GM19468 (cell line): ENCODE measurements around the gene TAS1R3.
A peak's percentile ranks its signal among the peaks of the same experiment; 100 is the strongest.
"Not testable (repeated sequence)": the region's sequence is repeated elsewhere in the genome, so short reads cannot be mapped to it uniquely, and the experiment has no call there.

Source experiments
- ATAC-seq: cut with Tn5 transposase; IDR thresholded peaks from one replicate; pipeline ENCODE4 v1.9.1; 2021; ENCODE audit warnings: mild to moderate bottlenecking, moderate library complexity, moderate number of reproducible peaks; ENCODE audit not compliant: unreplicated experiment; ENCODE audit errors: extremely low read depth

TAS1R3 gene

DNA sequence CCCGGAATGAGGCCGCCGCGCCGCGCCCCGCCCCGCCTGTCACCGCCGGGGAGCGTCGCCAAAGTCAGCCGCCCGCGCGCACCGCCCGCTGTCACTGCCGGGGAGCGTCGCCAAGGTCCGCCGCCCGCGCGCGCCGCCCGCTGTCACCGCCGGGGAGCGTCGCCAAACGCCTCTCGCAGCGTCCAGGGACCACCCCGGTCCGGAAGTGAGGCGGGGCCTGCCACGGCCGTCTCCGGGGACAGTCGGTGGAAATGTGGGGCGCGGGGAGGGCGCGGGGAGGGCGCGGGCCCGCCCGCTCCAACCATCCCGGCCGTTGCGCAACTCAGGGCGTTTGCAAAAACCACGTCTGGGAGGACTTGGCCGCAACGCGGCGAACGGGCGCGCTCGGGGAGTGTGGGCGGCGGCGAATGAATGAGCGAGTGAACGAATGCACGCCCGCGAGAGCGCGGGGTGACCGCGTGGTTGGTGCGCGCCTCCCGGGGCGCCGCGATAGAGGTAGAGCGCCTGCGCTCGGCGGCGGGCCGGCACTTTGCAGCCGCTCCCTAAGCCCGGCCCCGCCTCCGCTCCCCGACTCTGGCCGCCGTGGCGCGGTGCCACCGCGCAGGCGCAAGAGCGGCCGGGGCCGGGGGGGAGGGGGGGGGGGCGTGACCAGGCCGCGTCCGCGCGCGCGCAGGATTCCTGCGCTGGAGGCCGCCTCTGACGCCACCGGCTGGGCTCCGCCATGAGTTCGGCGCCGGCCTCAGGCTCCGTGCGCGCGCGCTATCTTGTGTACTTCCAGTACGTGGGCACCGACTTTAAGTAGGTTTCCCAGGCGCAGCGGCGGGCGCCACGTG is 22.9 kb upstream of the TAS1R3 start, which contains the start of the genes ACAP3 and PUSL1:
TSS of gene ACAP3 (minus strand) at position 8 of the 833 bp plus-strand sequence. CDS start 115 bp downstream, outside the sequence.
TSS of gene PUSL1 (plus strand) at position 675 of the 833 bp plus-strand sequence. CDS start at position 722, 47 bp downstream.
- peak; percentile 32 for ATAC-seq

DNA sequence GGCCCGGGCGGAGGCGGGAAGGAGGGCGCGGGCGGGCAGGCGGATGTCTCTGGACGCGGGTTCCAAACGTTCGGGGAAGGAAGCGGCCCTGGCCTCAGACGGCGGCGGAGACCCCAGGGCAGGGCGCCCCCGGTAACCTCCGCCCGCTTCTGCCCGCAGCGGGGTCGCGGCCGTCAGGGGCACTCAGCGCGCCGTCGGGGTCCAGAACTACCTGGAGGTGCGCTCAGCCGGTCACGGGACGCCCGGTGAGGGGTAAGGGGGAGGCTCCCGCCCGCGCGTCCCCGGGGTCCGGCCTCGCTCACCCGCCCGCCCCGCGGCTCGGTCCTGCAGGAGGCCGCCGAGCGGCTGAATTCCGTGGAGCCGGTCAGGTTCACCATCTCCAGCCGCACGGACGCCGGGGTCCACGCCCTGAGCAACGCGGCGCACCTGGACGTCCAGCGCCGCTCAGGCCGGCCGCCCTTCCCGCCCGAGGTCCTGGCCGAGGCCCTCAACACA is 22.3 kb upstream of the TAS1R3 start:
- no peak for ATAC-seq

DNA sequence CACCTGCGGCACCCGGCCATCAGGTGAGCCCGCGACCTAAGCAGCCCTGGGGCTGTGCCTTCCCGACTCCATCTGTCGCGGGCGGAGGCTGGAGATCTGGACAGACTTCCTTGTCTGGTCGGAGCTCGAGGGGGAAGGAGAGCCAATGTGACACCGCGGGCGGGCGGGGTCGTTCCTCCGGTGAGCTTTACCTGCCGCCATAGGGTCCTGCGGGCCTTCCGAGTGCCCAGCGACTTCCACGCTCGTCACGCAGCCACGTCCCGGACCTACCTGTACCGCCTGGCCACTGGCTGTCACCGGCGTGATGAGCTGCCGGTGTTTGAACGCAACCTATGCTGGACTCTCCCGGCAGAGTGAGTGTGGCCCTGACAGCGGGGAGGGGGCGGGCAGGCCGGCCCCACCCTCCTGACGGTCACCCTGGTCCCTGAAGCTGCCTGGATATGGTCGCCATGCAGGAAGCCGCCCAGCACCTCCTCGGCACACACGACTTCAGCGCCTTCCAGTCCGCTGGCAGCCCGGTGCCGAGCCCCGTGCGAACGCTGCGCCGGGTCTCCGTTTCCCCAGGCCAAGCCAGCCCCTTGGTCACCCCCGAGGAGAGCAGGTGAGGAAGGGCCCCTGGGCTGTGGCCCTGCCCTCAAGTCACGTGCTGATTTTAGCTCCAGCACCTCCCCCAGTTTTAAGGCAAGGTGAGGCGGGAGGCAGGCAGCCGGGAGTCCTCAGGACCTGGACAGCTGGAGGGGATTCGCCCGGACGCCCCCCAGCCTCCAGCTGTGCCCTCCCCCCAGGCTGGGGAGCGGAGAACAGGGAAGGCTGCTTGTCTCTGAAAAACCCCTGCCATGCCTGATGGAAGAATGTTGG is 21.6 kb upstream of the TAS1R3 start:
- no peak for ATAC-seq

DNA sequence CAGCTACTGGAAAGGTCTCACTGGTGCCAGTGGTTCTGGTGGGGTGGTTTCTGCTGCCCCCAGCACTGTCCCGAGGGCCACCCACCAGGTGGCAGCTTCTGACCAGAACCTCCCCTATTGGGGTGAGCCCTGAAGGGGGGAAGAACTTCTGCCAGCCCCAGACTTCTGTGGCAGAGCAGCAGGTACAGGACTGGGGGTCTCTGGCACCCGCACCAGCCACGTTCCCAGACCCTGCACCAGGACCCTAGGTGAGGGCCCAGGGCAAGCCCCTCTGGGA is 21.0 kb upstream of the TAS1R3 start:
- no peak for ATAC-seq

DNA sequence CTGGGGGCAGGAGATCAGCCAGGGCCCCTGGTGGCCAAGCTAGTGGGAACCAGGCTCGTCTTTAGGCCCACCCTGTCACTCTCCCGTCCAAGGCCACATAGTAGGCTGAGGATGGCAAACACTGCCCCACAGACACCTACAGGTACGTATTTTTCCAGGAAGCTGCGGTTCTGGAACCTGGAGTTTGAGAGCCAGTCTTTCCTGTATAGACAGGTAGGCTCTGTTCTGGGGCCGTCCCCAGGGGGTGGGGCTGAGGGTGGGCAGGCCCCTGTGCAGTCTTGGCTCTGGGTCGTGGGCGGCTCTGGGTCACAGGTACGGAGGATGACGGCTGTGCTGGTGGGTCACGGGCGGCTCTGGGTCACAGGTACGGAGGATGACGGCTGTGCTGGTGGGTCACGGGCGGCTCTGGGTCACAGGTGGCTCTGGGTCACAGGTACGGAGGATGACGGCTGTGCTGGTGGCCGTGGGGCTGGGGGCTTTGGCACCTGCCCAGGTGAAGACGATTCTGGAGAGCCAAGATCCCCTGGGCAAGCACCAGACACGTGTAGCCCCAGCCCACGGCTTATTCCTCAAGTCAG is 20.5 kb upstream of the TAS1R3 start:
- ATAC-seq, result no peak

DNA sequence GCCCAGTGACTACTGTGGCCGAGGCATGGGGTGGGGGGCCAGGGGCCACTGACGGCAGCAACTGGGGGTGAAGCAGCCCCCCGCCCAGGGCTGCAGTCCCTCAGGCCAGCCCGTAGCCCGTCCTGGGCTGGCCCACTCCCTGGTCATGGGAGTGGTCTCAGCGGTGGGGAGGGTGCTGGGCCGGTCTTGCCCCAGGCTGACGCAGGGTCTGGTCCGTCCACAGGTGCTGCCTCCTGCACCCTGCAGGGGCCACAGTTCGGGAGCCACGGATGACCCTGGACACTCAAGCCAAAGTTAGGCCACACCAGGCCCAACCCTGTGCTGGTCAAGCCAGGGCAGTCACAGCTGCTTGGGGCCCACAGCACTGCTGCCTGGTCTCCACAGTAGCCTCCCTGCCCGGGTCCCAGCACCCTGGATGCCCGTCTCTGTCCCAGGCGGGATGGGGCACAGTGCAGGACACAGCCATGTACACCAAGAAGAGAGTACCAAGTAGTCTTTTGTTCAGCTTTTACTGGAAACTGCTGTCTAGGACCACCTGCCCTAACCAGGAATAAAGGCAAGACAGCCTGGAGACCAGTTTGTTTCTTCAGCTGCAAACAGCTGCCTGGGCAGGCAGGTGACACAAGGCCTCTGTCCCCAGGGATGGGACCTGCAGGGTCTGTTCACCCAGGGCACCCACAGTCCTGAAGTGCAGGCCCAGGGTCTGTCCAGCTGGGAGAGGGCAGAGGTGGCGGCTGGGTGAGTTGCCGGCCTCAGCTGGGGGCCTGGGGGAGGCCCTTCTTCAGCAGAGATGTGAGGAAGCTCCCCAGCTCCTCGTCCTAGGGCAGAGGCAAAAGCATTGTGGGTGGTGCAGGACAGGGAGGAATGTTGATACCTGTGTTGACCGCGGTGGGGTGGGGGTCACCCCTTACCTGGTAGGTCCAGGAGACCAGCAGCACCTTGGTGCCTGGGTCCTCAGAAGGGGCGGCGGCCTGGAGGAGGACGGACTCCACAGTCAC is 19.7 kb upstream of the TAS1R3 start:
- ATAC-seq, result no peak

DNA sequence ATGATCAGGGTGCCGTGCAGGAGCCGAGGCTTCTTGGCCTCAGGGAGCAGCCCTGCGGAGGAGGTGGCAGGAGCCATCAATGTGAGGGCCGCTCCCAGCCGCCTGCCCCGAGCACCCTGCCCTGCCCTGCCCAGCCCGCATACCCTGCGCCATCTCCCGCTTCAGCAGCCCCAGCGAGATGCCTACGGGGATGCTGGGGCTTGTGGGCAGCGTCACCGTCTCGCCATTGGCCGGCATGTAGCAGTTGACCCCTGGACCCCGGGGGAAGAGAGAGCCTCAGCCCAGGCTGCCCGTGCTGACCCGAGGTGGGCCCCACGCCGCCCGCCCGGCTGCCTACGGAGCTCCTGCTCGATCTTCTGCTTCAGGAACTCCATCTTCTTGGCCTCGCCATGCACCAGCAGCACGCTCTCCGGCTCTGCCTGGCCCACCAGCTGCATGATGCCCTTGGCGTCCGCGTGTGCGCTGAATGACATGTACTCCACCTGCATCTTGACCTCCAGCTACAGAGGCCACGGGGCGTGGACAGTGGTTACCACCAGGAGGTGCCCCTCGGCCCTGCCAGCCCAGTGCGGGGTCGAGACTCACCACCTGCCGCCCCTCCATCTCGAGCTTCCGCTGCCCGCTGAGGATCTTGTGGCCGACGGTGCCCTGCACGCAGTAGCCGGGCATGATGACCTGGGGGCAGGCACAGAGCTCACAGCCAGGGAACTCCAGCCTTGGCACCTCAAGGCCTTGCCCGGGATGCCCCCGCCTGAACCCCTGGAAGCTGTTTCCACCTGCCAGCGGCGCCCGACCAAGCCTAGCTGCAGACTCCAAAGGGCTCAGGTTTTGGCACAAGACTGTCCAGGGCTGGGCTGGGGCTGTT is 18.4 kb upstream of the TAS1R3 start:
- no peak for ATAC-seq

DNA sequence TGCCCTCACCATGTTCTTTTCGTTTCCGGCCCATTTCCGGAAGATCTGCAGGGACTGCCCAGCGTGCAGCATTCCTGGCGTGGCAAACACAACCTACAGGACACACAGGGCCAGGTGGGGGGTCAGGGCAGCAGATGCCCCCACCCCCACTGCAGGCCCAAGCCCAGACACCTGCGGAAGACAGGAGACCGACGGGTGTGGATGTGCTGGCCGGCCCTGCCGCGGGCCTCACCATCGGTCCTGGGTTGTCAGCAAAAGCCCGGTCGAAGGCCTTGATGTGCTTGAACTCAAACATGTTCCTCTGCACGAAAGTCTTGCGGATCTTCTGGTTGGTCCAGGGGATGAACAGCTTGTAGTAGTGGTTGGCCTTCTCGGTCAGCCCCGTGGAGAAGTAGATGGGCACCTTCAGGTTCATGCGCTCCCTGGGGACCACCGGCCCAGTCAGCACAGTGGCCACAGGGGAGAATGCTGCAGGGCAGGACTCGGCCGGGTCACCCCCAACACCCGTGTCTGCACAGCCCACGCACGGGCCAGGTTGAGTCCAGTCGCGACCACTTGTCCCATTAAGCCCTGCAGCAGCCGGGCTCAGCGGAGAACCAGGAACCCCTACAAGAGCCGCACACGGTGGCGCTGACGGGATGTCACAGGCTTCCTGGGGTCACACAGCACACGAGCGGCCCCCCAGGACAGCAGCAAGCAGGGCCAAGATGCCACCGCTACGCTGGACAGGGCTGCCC is 17.4 kb upstream of the TAS1R3 start:
- ATAC-seq, result no peak

DNA sequence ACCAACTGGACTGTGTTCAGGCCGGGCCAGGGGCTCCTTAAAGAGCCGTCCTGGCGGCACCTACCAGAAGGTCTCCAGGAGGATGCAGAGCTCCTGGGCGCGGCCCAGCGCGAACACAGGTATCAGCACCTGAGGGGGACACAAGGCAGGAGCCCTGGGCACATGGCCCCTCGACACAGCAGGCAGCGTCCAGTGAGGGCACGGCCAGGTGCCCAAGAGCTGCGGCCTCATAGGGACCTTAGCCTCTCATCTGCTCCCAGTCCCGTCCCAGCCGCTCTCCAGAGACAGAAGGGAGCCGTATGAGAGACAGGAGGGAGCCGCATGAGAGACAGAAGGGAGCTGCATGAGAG is 16.9 kb upstream of the TAS1R3 start:
- no peak for ATAC-seq

DNA sequence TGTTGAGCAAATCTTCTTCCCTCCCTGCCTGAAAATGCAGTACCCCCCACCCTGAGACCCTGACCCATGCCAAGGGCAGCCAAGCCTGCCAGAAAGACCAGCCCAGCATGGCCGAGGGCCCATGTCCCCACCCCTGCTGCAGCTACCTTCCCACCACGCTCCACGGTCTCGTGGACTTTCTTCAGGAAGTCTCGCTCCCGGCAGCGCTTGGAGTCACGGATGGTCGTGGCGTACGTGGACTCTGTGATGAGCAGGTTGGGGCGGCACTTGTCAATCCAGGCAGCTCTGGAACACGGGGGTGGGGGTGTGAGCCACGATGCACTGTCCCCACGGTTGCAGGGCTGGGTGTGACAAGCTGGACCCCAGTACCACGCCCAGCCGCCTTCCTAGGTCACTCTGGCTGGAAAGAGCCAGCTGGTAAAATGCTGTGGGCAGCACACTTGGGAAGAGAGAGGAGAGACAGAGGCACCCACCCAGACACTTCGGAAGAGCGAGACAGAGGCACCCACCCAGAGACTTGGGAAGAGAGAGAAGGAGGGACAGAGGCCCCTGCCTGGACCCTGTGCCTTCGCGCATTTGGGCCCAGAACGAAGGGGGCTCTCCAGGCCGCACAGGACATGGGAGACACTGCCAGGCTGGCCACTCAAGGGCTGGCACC is 16.3 kb upstream of the TAS1R3 start:
- no peak for ATAC-seq

DNA sequence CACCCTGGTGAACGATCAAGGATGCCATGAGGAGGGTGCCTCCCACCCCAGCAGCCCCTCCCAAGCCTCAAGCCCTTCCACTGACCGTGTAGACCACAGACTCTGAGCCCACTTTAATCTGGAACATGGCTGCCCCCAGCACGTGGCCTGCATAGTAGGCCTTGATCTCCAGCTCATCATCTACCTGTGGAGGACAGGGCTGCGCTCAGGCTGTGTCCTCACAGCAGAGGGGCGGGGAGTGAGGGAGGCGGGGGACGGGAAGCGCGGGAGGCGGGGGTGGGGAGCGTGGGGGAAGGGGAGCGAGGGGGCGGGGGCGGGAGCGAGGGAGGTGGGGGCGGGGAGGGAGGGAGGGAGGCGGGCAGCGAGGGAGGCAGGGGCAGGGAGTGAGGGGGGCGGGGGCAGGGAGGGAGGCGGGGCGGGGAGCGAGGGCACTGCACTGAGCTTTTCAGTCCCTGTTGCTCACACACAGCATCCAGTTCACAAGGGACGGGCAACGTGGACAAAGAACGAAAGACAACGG is 15.6 kb upstream of the TAS1R3 start:
- no peak for ATAC-seq

DNA sequence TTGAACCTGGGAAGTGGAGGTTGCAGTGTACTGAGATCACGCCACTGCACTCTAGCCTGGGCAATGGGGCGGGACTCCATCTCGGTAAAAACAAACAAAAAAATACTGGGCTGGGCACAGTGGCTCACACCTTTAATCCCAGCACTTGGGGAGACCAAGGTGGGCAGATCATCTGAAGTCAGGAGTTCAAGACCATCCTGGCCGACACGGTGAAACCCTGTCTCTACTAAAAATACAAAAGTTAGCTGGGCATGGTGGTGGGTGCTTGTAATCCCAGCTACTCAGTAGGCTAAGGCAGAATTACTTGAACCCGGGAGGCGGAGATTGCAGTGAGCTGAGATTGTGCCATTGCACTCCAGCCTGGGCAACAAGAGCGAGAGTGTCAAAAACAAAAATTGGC is 14.9 kb upstream of the TAS1R3 start:
- not testable (repeated sequence) for ATAC-seq

DNA sequence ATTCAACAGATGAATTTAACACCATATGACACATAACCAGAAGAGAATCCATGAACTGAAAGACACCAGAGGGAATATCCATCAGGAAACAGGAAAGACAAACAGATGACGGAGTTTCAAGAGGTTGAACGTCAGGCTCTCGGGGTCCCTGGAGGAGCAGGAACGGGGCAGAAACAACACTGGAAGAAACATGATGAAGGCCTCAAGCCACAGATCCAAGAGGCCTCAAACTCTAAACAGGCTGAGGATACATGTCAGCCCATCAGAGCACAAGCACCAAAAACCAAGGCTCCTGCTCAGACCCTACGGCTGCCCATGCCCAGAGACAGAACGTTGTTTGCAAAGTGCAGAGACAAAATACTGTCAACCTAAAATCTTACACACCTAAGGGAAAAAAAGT is 13.7 kb upstream of the TAS1R3 start:
- no peak for ATAC-seq

DNA sequence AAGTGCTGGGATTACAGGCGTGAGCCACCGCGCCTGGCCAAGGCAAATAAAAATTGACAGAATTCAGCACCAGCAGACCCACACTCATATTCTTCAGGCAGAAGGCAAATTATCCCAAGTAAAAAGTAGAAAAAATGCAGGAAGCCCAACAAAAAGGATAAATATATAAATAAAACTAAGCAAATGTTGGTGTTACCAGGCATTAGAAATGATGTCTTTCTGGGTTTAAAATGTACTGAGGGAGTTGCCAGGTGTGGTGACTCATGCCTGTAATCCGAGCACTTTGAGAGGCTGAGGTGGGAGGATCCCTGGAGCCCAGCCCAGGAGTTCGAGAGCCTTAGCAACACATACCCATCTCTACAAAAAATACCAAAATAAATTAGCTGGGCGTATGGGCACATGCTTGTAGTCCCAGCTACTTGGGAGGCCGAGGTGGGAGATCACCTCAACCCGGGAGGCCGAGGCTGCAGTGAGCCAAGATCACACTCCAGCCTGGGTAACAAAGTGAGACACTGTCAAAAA is 12.9 kb upstream of the TAS1R3 start:
- ATAC-seq, result no peak

DNA sequence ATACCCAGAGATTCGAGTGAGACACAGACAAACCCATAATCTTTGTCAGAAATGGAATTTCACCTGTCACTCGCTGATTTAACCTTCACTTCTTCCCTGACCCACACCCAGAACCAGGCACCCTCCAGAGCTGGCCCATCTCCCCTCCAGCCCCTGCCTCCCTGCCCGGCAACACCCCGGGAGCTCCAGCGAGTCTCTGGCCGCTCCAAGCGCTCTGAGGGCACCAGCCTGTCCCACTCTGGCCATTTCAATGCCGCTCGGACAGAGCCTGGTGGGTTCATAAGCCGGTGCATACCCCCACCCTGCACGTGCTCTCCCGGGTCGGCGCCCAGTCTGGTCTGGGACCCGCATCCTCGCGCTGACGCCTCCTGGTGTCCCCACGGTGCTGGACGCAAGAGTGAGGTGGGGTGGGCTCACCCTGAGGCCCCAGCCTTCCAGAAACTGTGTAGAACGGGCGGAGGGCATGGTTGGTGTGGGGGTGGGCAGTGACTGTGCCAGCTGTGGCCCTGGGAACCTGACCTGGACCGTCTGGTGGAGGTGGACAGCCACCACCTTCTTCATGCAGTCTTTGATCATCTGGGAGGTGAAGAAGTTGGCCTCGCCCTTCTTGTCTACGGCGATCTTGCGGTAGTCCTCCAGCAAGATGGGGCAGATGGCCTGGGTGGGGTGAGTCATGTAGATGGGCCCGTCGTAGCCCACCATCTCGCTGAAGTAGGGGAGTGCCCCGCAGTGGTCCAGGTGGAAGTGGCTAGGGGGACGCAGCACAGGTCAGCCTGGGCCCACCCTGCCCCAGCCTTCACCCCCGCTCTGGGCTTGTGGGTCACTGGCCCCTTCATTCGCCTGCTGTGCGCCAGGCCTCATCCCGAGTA is 12.1 kb upstream of the TAS1R3 start:
- ATAC-seq, result no peak

DNA sequence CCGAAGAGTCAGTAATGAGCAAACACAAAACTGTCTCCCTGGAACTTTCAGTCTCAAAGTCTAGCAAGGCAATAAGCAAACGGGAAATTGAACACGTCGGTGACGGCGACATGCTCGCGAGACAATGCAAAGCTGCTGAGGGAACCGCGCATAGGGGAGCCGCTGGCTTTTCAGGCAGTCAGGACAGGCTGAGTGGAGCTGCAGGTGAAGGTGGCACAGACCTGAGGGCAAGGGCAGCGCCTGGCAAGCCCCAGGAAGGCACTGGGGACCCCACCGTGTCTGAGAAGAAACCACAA is 11.5 kb upstream of the TAS1R3 start:
- ATAC-seq, result no peak
